GM19023 (cell line): ENCODE data around the gene MTERF4.
"Not testable (repeated sequence)": the region's sequence is repeated elsewhere in the genome, so short reads cannot be mapped to it uniquely, and the experiment has no call there.

Experiments
- ATAC-seq: cut with Tn5 transposase; IDR thresholded peaks from one replicate; pipeline ENCODE4 v1.9.1; 2021; ENCODE audit warnings: mild to moderate bottlenecking, moderate library complexity; ENCODE audit not compliant: unreplicated experiment

MTERF4 gene

GRCh38 chr2:241112592-241112991 lies 10.5 kb upstream of the MTERF4 start:
- ATAC-seq = no peak

GRCh38 chr2:241112046-241112445 lies 10.0 kb upstream of the MTERF4 start:
- no peak for ATAC-seq

GRCh38 chr2:241111440-241111805 lies 9.3 kb upstream of the MTERF4 start:
- ATAC-seq = peak; percentile 46

- ATAC-seq = peak; percentile 39
These were observed 8.7 kb upstream of the MTERF4 start for GRCh38 chr2:241110607-241111439.

GRCh38 chr2:241110089-241110606 lies 8.1 kb upstream of the MTERF4 start:
- no peak for ATAC-seq

GRCh38 chr2:241109210-241110088 lies 7.4 kb upstream of the MTERF4 start:
- no peak for ATAC-seq

- ATAC-seq = no peak
These were observed 6.5 kb upstream of the MTERF4 start for GRCh38 chr2:241108271-241109209.

- ATAC-seq = no peak
These were observed 5.1 kb upstream of the MTERF4 start for GRCh38 chr2:241107031-241107783.

- ATAC-seq = no peak
These were observed 3.6 kb upstream of the MTERF4 start for GRCh38 chr2:241105641-241106040.

- ATAC-seq = not testable (repeated sequence)
These were observed 2.5 kb upstream of the MTERF4 start for GRCh38 chr2:241104611-241105010.

GRCh38 chr2:241103176-241103595 lies 1.1 kb upstream of the MTERF4 start:
- no peak for ATAC-seq

- ATAC-seq = no peak
These were observed 2.8 kb downstream of the MTERF4 start for GRCh38 chr2:241099246-241099645.

- no peak for ATAC-seq
These were observed 5.1 kb downstream of the MTERF4 start for GRCh38 chr2:241096979-241097378.

GRCh38 chr2:241095594-241096290 lies 6.3 kb downstream of the MTERF4 start:
- ATAC-seq = no peak

- no peak for ATAC-seq
These were observed 7.1 kb downstream of the MTERF4 start for GRCh38 chr2:241094924-241095420.

GRCh38 chr2:241094172-241094571 lies 7.9 kb downstream of the MTERF4 start:
- ATAC-seq = no peak

GRCh38 chr2:241093133-241093781 lies 8.8 kb downstream of the MTERF4 start:
- not testable (repeated sequence) for ATAC-seq

- ATAC-seq = no peak
These were observed 9.4 kb downstream of the MTERF4 start for GRCh38 chr2:241092677-241093076.
